Measurements from ENCODE around the gene COX6A1. TPM values are rescaled to one million over a fixed set of nuclear protein-coding genes. Genes with fewer than 3 reads are reported as not detected.

The COX6A1 gene
- total and polyA plus RNA-seq, 12 donors: 378 to 1,577 (median 688) TPM

- H3K4me1 ChIP-seq (replicated peaks in 1 of 2): no peaks in the 10 kb centered on the region
- TF ChIP-seq CTCF (IDR thresholded peaks at IDR 0.05) (peak in 1 of 6 experiments; percentile 9), POLR2A (IDR thresholded peaks at IDR 0.05) (no peak)
- no peak overlapping the region for H3K27ac ChIP-seq
- no peaks in the 10 kb centered on the region for H3K9me3 ChIP-seq (replicated peaks in 1 of 3)
- intact Hi-C loops (cut with DNase I): no loop called here
- DNase-seq: no peak
- H3K27me3 ChIP-seq: no peaks in the 10 kb centered on the region
- peaks cover 0 to 60% of the 10 kb centered on the region in 2 donors for H3K36me3 ChIP-seq (replicated peaks in 1 of 2)
- H3K4me3 ChIP-seq: no peak overlapping the region
- 78 to 81% (median 81%) methylated on average over 6 of the region's 6 CpGs for WGBS, 4 donors
Observed at GRCh38 chr12:120457133-120457532, 19.2 kb downstream of the COX6A1 start.

GRCh38 chr12:120460157-120460556 lies 22.2 kb downstream of the COX6A1 start:
- intact Hi-C loops (cut with DNase I): loop anchor here in 1 of 2 donors (10.0 kb wide), 1 partner anchor 105 kb away; no protein-coding TSS in a partner anchor
- no peaks in the 10 kb centered on the region for H3K27me3 ChIP-seq

GRCh38 chr12:120462099-120462640 lies 24.3 kb downstream of the COX6A1 start:
- Histone ChIP-seq H3K4me1 (replicated peaks in 1 of 2) (peaks cover 0 to 15% of the 10 kb centered on the region in 2 donors), H3K27ac (no peak overlapping the region), H3K27me3 (no peaks in the 10 kb centered on the region), H3K4me3 (no peak overlapping the region), H3K9me3 (replicated peaks in 1 of 3) (no peaks in the 10 kb centered on the region), H3K36me3 (replicated peaks in 1 of 2) (peaks cover 0 to 84% of the 10 kb centered on the region in 2 donors)
- no peak for DNase-seq
- 73 to 79% (median 78%) methylated on average over 3 of the region's 3 CpGs for WGBS, 4 donors
- intact Hi-C loops (cut with DNase I): loop anchor here in 1 of 2 donors (10.0 kb wide), 1 partner anchor 103 kb away; no protein-coding TSS in a partner anchor
- no peak for TF ChIP-seq CTCF (IDR thresholded peaks at IDR 0.05)

More at GRCh38 chr12:120460157-120460556, 22.2 kb downstream of the COX6A1 start:
- Histone ChIP-seq H3K4me3 (no peak overlapping the region), H3K36me3 (replicated peaks in 1 of 2) (peaks cover 0 to 90% of the 10 kb centered on the region in 2 donors), H3K27ac (no peak overlapping the region), H3K9me3 (replicated peaks in 1 of 3) (no peaks in the 10 kb centered on the region), H3K4me1 (replicated peaks in 1 of 2) (no peaks in the 10 kb centered on the region)
- TF ChIP-seq CTCF (IDR thresholded peaks at IDR 0.05): no peak
- TF ChIP-seq POLR2A (IDR thresholded peaks at IDR 0.05): no peak
- WGBS, 4 donors: 84 to 90% (median 88%) methylated on average over 3 of the region's 3 CpGs
- no peak for DNase-seq

GRCh38 chr12:120463712-120464111 lies 25.8 kb downstream of the COX6A1 start:
- H3K4me1 ChIP-seq (replicated peaks in 1 of 2): peaks cover 0 to 23% of the 10 kb centered on the region in 2 donors
- intact Hi-C loops (cut with DNase I): loop anchor here in 1 of 2 donors (10.0 kb wide), 1 partner anchor 101 kb away; no protein-coding TSS in a partner anchor
- H3K27me3 ChIP-seq: no peaks in the 10 kb centered on the region
- no peak overlapping the region for H3K4me3 ChIP-seq
- no peaks in the 10 kb centered on the region for H3K9me3 ChIP-seq (replicated peaks in 1 of 3)
- peaks cover 0 to 69% of the 10 kb centered on the region in 2 donors for H3K36me3 ChIP-seq (replicated peaks in 1 of 2)
- WGBS, 4 donors: 78 to 86% (median 81%) methylated on average over 5 of the region's 5 CpGs
- no peak for TF ChIP-seq POLR2A (IDR thresholded peaks at IDR 0.05)
- TF ChIP-seq CTCF (IDR thresholded peaks at IDR 0.05): no peak
- DNase-seq: no peak
- H3K27ac ChIP-seq: no peak overlapping the region
